Naive B cell (primary cell): ENCODE data around the gene SDC3. TPM values are rescaled to one million over a fixed set of nuclear protein-coding genes. Genes with fewer than 3 reads are reported as not detected.
A peak's percentile ranks its signal among the peaks of the same experiment; 100 is the strongest.

ENCODE experiments used
- ATAC-seq, 2 donors: fragments of 150-1000 bp; cut with Tn5 transposase; 2 replicates each; pipeline ENCODE4 v1.10.0; 2021; ENCODE audit warnings: low read depth in 2 of 2, mild to moderate bottlenecking in 2 of 2, moderate library complexity in 2 of 2
- DNase-seq: peaks from one replicate; pipeline ENCODE4 v3.0.0; 2022
- H3K27ac Mint-ChIP-seq, 6 donors: one replicate each; pipeline ENCODE4 v1.8.0; 2020 to 2022; ENCODE audit warnings: mild to moderate bottlenecking in 6 of 6, mixed read lengths in 6 of 6, moderate library complexity in 5 of 6, inconsistent platforms in 2 of 6
- H3K27me3 Mint-ChIP-seq, 3 donors: one replicate each; pipeline ENCODE4 v1.8.0; 2021 to 2022; ENCODE audit warnings: mixed read lengths in 3 of 3, mild to moderate bottlenecking in 1 of 3
- H3K36me3 Mint-ChIP-seq, 2 donors: one replicate each; pipeline ENCODE4 v1.8.0; 2020 to 2022; ENCODE audit warnings: mixed read lengths in 2 of 2, inconsistent platforms in 1 of 2, mild to moderate bottlenecking in 1 of 2
- H3K4me1 Mint-ChIP-seq, 3 donors: one replicate each; pipeline ENCODE4 v1.8.0; 2020 to 2022; ENCODE audit warnings: mixed read lengths in 3 of 3, inconsistent platforms in 1 of 3, mild to moderate bottlenecking in 1 of 3, moderate library complexity in 1 of 3
- H3K4me3 Mint-ChIP-seq, 8 donors: one replicate each; pipeline ENCODE4 v1.8.0; 2020 to 2022; ENCODE audit warnings: mild to moderate bottlenecking in 8 of 8, mixed read lengths in 8 of 8, moderate library complexity in 8 of 8, inconsistent platforms in 2 of 8
- H3K9me3 Mint-ChIP-seq, 7 donors: one replicate each; pipeline ENCODE4 v1.8.0; 2020 to 2022; ENCODE audit warnings: mixed read lengths in 7 of 7, mild to moderate bottlenecking in 5 of 7, inconsistent platforms in 2 of 7, moderate library complexity in 1 of 7
- polyA plus RNA-seq, 6 donors: library from polyadenylated mRNA; unstranded; fragments of 300-500 nt; fragmentation: Illumina TruSeq; gene quantifications; one replicate each; pipeline ENCODE4 v1.2.3, GENCODE V29; 2021; ENCODE audit warnings: low read depth in 6 of 6

SDC3 gene
- polyA plus RNA-seq, 6 donors from 2014 or later: 0.04 TPM; not detected in 5

DNA sequence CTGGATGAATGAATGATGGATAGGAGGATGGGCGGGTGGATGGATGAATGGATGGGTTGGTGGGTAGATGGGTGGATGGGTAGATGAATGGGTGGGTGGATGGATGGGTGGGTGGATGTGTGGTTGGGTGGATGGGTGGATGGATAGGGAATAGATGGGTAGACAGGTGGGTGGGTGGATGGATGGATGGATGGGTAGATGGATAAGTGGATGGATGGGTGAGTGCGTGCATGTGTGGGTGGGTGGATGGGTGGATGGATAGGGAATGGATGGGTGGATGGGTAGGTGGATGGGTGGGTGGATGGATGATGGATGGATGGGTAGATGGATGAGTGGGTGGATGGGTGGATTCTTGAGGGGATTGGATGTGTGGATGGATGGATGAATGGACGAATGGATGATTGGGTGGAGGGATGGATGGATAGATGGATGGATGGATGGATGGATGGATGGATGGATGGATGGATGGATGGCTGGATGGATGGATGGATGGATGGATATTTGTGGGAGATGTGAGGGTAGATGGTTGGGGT lies 68.7 kb downstream of the SDC3 start:
- no peaks in the 10 kb centered on the region for H3K4me1 Mint-ChIP-seq
- ATAC-seq (no peak), DNase-seq (no peak)
- no peak overlapping the region for H3K4me3 Mint-ChIP-seq
- H3K27ac Mint-ChIP-seq: no peak overlapping the region
- H3K27me3 Mint-ChIP-seq: peaks cover 60 to 81% (median 77%) of the 10 kb centered on the region in 3 donors
- peaks cover 0 to 12% of the 10 kb centered on the region in 2 donors for H3K36me3 Mint-ChIP-seq
- peaks cover 0 to 9% (median 4%) of the 10 kb centered on the region in 7 donors for H3K9me3 Mint-ChIP-seq

DNA sequence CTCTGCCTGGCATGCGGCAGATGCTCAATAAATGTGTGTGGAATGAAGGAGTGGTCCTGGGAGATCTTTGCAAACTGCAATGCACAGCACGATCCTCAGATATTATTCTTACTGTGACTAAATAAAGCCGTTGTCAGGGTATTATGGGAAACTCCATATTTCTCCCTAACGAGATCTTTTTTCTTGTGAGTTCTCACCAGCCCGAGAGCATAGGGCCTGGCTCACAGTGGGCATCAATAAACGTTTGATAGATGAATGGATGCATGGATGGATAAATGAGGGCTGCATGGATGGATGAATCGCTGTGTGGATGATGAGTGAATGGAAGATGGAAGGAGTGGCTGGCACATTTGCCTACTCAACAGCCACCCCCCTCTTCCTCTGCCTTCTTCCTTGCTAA lies 69.6 kb downstream of the SDC3 start:
- peaks cover 56 to 72% (median 68%) of the 10 kb centered on the region in 3 donors for H3K27me3 Mint-ChIP-seq
- DNase-seq (no peak), ATAC-seq (no peak)
- no peak overlapping the region for H3K4me3 Mint-ChIP-seq
- no peaks in the 10 kb centered on the region for H3K4me1 Mint-ChIP-seq
- H3K27ac Mint-ChIP-seq: no peak overlapping the region
- peaks cover 0 to 12% of the 10 kb centered on the region in 2 donors for H3K36me3 Mint-ChIP-seq
- peaks cover 0 to 9% (median 4%) of the 10 kb centered on the region in 7 donors for H3K9me3 Mint-ChIP-seq

DNA sequence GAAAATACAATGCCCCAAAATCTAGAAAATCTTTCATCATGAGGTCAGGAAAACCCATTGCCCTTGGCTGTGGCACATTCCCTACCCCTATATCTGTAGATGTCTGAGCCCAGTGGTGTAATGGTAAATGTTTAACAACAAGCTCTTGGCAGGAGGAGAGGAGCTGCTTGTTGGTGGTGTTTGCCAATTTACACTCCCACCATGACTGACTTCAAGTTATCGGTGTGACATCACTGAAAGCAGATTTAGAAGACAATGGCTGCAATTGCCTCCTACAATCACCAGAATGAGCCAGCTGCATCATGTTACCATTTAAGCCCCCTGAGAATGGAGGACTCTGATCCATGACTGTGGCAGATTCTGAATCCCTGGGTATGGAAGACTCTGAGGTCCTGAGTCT lies 70.9 kb downstream of the SDC3 start:
- Mint-ChIP-seq H3K27ac (no peak overlapping the region), H3K27me3 (peaks cover 52 to 59% (median 54%) of the 10 kb centered on the region in 3 donors), H3K4me1 (no peaks in the 10 kb centered on the region), H3K36me3 (peaks cover 0 to 12% of the 10 kb centered on the region in 2 donors), H3K9me3 (peaks cover 0 to 9% (median 4%) of the 10 kb centered on the region in 7 donors), H3K4me3 (no peak overlapping the region)
- DNase-seq: no peak
- ATAC-seq: no peak

DNA sequence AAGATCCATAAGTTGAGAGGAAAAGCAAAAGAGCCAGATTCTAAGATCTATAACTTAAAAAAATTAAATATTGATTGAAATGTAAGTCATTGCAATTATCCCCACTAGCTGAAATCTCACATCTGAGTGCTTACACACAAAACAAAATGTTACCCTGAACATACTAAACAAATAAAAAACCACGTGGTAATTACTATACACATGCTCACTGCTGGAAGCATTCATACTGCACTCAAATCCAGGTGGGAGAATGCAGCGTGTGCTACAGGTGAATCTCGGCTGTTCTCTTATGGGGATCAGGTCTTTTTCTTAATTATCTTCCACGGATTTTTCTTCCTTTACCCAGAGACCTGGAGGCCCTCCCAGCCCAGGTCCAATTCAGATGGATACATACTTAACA lies 74.3 kb downstream of the SDC3 start:
- H3K36me3 Mint-ChIP-seq: peaks cover 0 to 5% of the 10 kb centered on the region in 2 donors
- H3K27ac Mint-ChIP-seq: no peak overlapping the region
- no peak overlapping the region for H3K4me3 Mint-ChIP-seq
- DNase-seq (no peak), ATAC-seq (no peak)
- H3K27me3 Mint-ChIP-seq: peaks cover 39 to 46% (median 41%) of the 10 kb centered on the region in 3 donors
- H3K4me1 Mint-ChIP-seq: no peaks in the 10 kb centered on the region
- peaks cover 0 to 3% (median 0%) of the 10 kb centered on the region in 7 donors for H3K9me3 Mint-ChIP-seq

DNA sequence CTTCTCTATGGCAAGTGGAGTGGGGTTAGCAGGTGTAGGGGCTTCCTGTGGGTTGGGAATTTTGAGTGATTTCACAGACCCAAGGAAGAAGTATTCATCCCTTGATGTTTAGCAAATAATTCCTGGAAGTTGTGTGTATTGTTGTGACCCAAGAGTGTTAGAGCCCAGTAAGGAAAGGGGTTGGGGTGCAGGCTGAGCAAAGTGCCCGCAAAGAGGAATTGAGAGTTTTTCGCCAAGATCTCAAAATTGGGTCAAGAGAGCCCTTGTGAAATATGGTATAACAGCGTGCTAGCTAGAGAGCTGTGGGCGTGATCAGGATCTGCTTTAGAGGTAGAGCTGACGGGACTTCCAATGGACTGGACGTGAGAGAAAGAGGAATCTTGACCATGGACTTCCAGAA lies 78.0 kb downstream of the SDC3 start:
- no peak overlapping the region for H3K27ac Mint-ChIP-seq
- no peaks in the 10 kb centered on the region for H3K36me3 Mint-ChIP-seq
- H3K9me3 Mint-ChIP-seq: no peaks in the 10 kb centered on the region
- DNase-seq (no peak), ATAC-seq (no peak)
- no peak overlapping the region for H3K4me3 Mint-ChIP-seq
- H3K4me1 Mint-ChIP-seq: peaks cover 0 to 4% (median 0%) of the 10 kb centered on the region in 3 donors
- peaks cover 35 to 39% (median 38%) of the 10 kb centered on the region in 3 donors for H3K27me3 Mint-ChIP-seq

DNA sequence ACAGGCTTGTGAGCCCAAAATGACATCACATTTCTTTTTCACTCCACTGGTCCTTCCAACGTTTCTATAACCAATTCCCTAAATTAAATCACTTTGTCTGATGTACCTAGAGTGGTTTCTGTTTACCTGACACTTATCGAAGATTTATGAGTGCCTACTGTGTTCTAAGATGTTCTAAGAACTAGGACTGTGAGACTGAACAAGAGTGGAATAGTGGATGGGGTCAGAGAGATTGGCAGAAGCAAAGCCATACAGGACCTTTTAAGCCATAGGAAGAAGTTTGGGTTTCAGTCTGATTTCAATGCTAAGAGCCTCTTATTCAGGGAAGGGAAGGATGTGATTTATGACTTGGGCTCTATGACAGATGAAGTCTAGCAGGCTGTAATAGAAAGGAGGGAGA lies 78.7 kb downstream of the SDC3 start:
- Mint-ChIP-seq H3K27me3 (peaks cover 42 to 45% (median 45%) of the 10 kb centered on the region in 3 donors), H3K27ac (no peak overlapping the region), H3K4me1 (peaks cover under 1 to 10% (median 6%) of the 10 kb centered on the region in 3 donors), H3K4me3 (no peak overlapping the region), H3K36me3 (no peaks in the 10 kb centered on the region), H3K9me3 (no peaks in the 10 kb centered on the region)
- no peak for DNase-seq
- ATAC-seq: no peak

DNA sequence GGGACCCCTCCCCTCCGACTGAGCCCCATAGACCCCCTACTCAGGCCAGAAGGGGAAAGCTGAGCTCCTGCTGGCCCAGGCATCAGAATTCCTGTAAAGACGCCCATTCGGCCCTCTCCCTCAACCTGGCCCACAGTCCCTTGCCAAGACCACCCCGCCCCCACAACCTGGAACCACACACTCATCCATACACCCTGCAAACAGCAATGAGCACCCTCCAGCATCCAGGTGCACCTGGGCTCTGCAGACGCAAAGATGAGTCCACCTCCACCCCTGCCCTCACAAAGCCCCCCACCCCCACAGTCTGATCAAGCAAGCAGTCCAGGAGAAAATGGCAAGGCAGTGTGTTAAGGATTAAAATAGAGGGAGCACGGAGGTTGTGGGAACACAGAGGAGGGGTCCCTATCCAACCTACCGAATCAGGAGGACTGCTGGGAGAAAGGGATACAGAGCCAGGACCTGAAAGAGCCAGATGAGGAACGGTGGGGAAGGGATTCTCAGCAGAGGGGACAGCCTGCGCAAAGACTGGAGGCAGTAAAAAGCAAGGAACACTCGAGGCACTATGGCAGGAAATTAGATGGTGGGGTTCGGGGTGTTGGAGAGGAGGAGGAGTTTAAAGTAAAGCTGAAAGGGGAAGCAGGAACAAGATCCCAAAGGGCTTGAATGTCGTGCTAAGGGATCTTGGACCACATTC lies 83.7 kb downstream of the SDC3 start:
- peaks cover 0 to under 1% (median 0%) of the 10 kb centered on the region in 7 donors for H3K9me3 Mint-ChIP-seq
- no peak overlapping the region for H3K27ac Mint-ChIP-seq
- H3K4me3 Mint-ChIP-seq: peak overlapping the region in 6 of 8 donors; percentile 28 to 89 (median 56)
- ATAC-seq: no peak
- H3K27me3 Mint-ChIP-seq: peaks cover 64 to 71% (median 70%) of the 10 kb centered on the region in 3 donors
- peaks cover 0 to 9% of the 10 kb centered on the region in 2 donors for H3K36me3 Mint-ChIP-seq
- no peak for DNase-seq
- peaks cover 18 to 29% (median 24%) of the 10 kb centered on the region in 3 donors for H3K4me1 Mint-ChIP-seq

DNA sequence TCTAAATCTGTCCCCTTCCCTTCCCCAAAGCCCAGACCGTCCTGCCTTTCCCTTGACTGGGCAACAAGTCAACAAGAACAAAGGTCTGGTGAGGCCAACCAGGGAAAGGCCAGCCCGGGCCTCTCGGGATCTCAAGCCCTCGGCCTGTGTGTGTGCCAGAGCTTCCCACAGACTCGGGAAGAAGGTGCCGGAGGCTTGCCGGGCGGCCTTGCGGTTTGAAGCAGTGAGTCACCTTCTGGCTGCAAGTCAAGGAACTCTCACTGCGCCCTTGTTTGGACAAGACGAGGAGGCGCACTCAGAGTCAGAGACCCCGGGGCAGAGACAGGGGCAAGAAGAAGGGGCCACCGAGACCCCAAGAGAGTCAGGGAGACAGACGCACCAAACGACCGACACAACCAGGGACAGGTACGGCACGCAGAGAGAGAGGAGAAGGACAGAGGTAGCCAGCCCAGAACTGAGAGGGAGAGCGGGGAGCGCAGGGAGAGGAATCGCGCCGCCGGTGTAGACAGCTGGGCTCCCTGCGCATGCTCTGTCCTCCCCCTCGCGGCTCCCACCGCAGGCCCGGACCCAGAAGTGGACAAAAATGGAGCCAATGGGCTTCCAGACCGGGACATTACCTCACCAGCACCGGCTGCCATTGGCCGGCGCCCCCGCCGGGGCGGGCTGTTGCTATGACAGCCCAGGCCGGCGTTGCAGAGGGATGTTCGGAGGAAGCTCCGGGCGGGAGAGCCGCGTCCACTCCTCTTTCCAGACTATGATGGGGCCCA lies 84.4 kb downstream of the SDC3 start:
- Mint-ChIP-seq H3K27me3 (peaks cover 61 to 75% (median 71%) of the 10 kb centered on the region in 3 donors), H3K27ac (peak overlapping the region in 1 of 6 donors; percentile 56), H3K9me3 (peaks cover 0 to 3% (median 0%) of the 10 kb centered on the region in 7 donors), H3K4me3 (peak overlapping the region; percentile 35 to 89 (median 75)), H3K36me3 (peaks cover 0 to 9% of the 10 kb centered on the region in 2 donors), H3K4me1 (peaks cover 18 to 29% (median 24%) of the 10 kb centered on the region in 3 donors)
- ATAC-seq (peak; percentile 92 to 93), DNase-seq (peak; percentile 56)

DNA sequence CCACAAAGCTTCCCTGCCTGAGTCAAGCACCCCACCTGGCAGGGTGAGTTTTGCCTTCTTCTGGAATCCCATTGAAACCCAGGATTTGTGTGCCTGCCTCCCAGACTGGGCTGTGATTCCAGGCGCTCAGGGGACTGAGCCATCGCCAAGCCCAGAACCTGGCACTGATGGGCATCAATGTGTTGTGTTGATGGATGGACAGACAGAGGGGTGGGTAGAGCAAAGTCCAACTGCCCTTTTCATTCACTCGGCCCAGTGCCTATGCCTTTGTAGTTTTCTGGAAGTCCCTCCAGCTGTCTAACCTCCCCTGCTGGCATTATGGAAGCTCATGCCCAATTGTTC lies 85.0 kb downstream of the SDC3 start:
- H3K4me1 Mint-ChIP-seq: peaks cover 18 to 29% (median 24%) of the 10 kb centered on the region in 3 donors
- no peak for ATAC-seq

DNA sequence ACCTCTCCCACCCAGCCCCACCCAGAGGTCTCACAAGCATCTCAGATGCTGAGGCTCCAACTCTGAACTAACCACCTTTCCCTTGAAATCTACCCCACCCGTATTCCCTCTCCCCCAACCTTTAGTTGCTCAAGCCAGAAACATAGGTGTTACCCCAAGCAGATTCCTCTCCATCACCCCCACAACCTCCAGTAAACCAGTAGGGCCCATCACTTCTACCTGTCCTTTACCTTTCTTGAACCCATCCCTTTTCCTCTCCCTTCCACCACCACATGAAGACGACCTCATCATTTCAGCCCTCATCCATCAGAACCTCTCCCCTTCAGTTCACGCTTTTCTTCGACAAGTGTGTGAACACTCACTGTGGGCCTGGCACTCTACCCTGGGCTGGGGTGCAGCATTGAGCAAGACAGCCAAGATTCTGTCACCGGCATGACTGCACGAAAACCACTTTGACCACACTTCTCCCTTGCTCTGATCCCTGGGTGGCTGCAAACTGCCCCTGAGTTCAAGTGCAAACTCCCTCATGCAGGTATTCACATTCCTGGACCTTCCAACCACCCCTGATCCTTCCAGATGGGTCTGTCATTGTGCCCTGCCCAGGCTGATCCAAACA lies 85.5 kb downstream of the SDC3 start:
- H3K4me1 Mint-ChIP-seq: peaks cover 18 to 29% (median 24%) of the 10 kb centered on the region in 3 donors
- H3K36me3 Mint-ChIP-seq: peaks cover 0 to 9% of the 10 kb centered on the region in 2 donors
- no peak overlapping the region for H3K27ac Mint-ChIP-seq
- peaks cover 70 to 79% (median 72%) of the 10 kb centered on the region in 3 donors for H3K27me3 Mint-ChIP-seq
- peaks cover 0 to 3% (median 0%) of the 10 kb centered on the region in 7 donors for H3K9me3 Mint-ChIP-seq
- ATAC-seq (no peak), DNase-seq (no peak)
- H3K4me3 Mint-ChIP-seq: peak overlapping the region in 5 of 8 donors; percentile 1 to 87 (median 21)

More for the DNA sequence above, 85.0 kb downstream of the SDC3 start:
- peaks cover 65 to 78% (median 72%) of the 10 kb centered on the region in 3 donors for H3K27me3 Mint-ChIP-seq
- H3K36me3 Mint-ChIP-seq: peaks cover 0 to 9% of the 10 kb centered on the region in 2 donors
- H3K27ac Mint-ChIP-seq: no peak overlapping the region
- DNase-seq: no peak
- peaks cover 0 to 3% (median 0%) of the 10 kb centered on the region in 7 donors for H3K9me3 Mint-ChIP-seq
- H3K4me3 Mint-ChIP-seq: peak overlapping the region in 5 of 8 donors; percentile 66 to 89 (median 87)

DNA sequence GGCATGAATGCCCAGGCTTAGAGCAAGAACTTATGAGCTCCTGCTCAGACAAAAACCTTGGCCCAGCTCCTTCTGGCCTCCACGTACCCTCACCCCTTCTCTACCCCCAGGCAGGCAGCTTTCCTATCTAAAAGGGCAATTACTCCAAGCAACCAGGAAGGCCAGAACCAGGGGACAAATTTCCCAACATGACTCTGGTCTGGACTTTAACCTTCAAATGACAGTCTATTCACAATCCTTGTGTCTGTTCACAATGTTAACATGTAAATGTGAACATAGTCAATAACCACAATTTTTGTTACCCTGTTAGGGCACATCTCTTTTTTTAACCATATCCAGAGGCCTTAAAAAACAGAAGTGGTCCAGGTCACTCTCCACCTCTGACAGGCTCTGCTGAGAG lies 86.6 kb downstream of the SDC3 start:
- ATAC-seq (no peak), DNase-seq (no peak)
- Mint-ChIP-seq H3K9me3 (peaks cover 0 to 3% (median 0%) of the 10 kb centered on the region in 7 donors), H3K27me3 (peaks cover 76 to 82% (median 81%) of the 10 kb centered on the region in 3 donors), H3K27ac (no peak overlapping the region), H3K36me3 (peaks cover 0 to 9% of the 10 kb centered on the region in 2 donors), H3K4me3 (no peak overlapping the region), H3K4me1 (peaks cover 18 to 29% (median 24%) of the 10 kb centered on the region in 3 donors)

DNA sequence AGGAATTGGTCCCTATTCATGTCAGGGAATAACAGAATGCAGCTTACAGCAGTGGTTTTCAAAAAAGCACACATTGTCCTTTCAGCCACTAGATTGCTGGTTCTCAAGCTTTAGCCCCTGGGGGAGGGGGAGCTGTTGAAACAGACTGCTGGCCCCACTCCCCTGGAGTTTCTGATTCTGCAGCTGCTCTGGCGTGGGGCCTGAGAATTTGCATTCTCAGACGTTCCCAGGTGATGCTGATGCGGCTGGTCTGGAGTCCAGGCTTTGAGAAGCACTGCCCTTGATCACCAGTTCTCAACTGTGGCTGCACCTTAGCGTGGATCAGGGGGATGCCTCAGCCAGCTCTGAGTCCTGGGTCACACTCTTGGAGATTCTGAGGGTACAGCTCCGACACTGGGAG lies 88.3 kb downstream of the SDC3 start:
- H3K4me1 Mint-ChIP-seq: peaks cover 22 to 23% (median 22%) of the 10 kb centered on the region in 3 donors
- H3K27me3 Mint-ChIP-seq: peaks cover 68 to 78% (median 75%) of the 10 kb centered on the region in 3 donors

More for the DNA sequence above, 88.3 kb downstream of the SDC3 start:
- Mint-ChIP-seq H3K27ac (no peak overlapping the region), H3K4me3 (no peak overlapping the region), H3K36me3 (peaks cover 0 to 9% of the 10 kb centered on the region in 2 donors), H3K9me3 (peaks cover 0 to 3% (median 0%) of the 10 kb centered on the region in 7 donors)
- no peak for ATAC-seq
- no peak for DNase-seq
